ENCODE data around the gene KRTAP5-10.
"Not testable (repeated sequence)": the region's sequence is repeated elsewhere in the genome, so short reads cannot be mapped to it uniquely, and the experiment has no call there.

The KRTAP5-10 gene

GRCh38 chr11:71611218-71611910 is 46.0 kb downstream of the KRTAP5-10 start:
- not testable (repeated sequence) for DNase-seq (ENCODE audit: low spot score)

- not testable (repeated sequence) for DNase-seq (ENCODE audit: low spot score)
Measured at GRCh38 chr11:71613931-71614330, 48.6 kb downstream of the KRTAP5-10 start.

GRCh38 chr11:71614366-71614917 is 49.1 kb downstream of the KRTAP5-10 start:
- not testable (repeated sequence) for DNase-seq (ENCODE audit: low spot score)

GRCh38 chr11:71615003-71615402 is 49.6 kb downstream of the KRTAP5-10 start:
- DNase-seq (ENCODE audit: low spot score) = not testable (repeated sequence)
